ENCODE data around the gene DOCK3.

The DOCK3 gene

GRCh38 chr3:51279448-51279847, 604.7 kb downstream of the DOCK3 start:
- Histone ChIP-seq H2AFZ (ENCODE audit: low read length) (no peak overlapping the region), H3K9me3 (replicated peaks; ENCODE audit: insufficient read depth, low read length) (no peaks in the 10 kb centered on the region), H3K4me1 (ENCODE audit: low read length) (no peaks in the 10 kb centered on the region), H3K9ac (ENCODE audit: low read length) (no peak overlapping the region), H3K27me3 (replicated peaks; ENCODE audit: insufficient read depth, low read length) (no peaks in the 10 kb centered on the region), H3K9me2 (replicated peaks; ENCODE audit: insufficient read depth, low read length) (no peaks in the 10 kb centered on the region), H3K27ac (ENCODE audit: low read length) (no peak overlapping the region), H3K4me2 (ENCODE audit: low read depth, low read length) (no peak overlapping the region), H4K20me1 (ENCODE audit: insufficient read depth, low read length) (no peaks in the 10 kb centered on the region), H3K36me3 (replicated peaks; ENCODE audit: insufficient read depth, low read length) (no peaks in the 10 kb centered on the region), H3K79me2 (ENCODE audit: low read length) (no peaks in the 10 kb centered on the region), H3F3A (ENCODE audit: insufficient read depth, low read length) (no peaks in the 10 kb centered on the region), H3K4me3 (ENCODE audit: low read length) (no peak overlapping the region)
- no peak for DNase-seq
- no peak for TF ChIP-seq EZH2phosphoT487 (IDR thresholded peaks at IDR 0.05; ENCODE audit: low read length)
- no peak for TF ChIP-seq EZH2 (optimal IDR thresholded peaks at IDR 0.05; ENCODE audit: low read depth, low read length)
- TF ChIP-seq CTCF (IDR thresholded peaks at IDR 0.05; ENCODE audit: low read length) = no peak

GRCh38 chr3:51280176-51280575, 605.4 kb downstream of the DOCK3 start:
- no peaks in the 10 kb centered on the region for H3K9me3 ChIP-seq (replicated peaks; ENCODE audit: insufficient read depth, low read length)
- DNase-seq = no peak
- no peak overlapping the region for H2AFZ ChIP-seq (ENCODE audit: low read length)
- H3K4me1 ChIP-seq (ENCODE audit: low read length) = no peaks in the 10 kb centered on the region
- no peaks in the 10 kb centered on the region for H4K20me1 ChIP-seq (ENCODE audit: insufficient read depth, low read length)
- no peaks in the 10 kb centered on the region for H3K79me2 ChIP-seq (ENCODE audit: low read length)
- no peak overlapping the region for H3K9ac ChIP-seq (ENCODE audit: low read length)
- no peaks in the 10 kb centered on the region for H3K27me3 ChIP-seq (replicated peaks; ENCODE audit: insufficient read depth, low read length)
- no peak overlapping the region for H3K27ac ChIP-seq (ENCODE audit: low read length)
- H3K4me3 ChIP-seq (ENCODE audit: low read length) = no peak overlapping the region
- no peaks in the 10 kb centered on the region for H3K36me3 ChIP-seq (replicated peaks; ENCODE audit: insufficient read depth, low read length)
- no peak overlapping the region for H3K4me2 ChIP-seq (ENCODE audit: low read depth, low read length)
- no peaks in the 10 kb centered on the region for H3K9me2 ChIP-seq (replicated peaks; ENCODE audit: insufficient read depth, low read length)
- H3F3A ChIP-seq (ENCODE audit: insufficient read depth, low read length) = no peaks in the 10 kb centered on the region
- TF ChIP-seq EZH2 (optimal IDR thresholded peaks at IDR 0.05; ENCODE audit: low read depth, low read length) (no peak), EZH2phosphoT487 (IDR thresholded peaks at IDR 0.05; ENCODE audit: low read length) (no peak), CTCF (IDR thresholded peaks at IDR 0.05; ENCODE audit: low read length) (no peak)

- H3K79me2 ChIP-seq (ENCODE audit: low read length) = no peaks in the 10 kb centered on the region
- H4K20me1 ChIP-seq (ENCODE audit: insufficient read depth, low read length) = no peaks in the 10 kb centered on the region
- H3F3A ChIP-seq (ENCODE audit: insufficient read depth, low read length) = no peaks in the 10 kb centered on the region
- H3K27ac ChIP-seq (ENCODE audit: low read length) = no peak overlapping the region
- TF ChIP-seq EZH2 (optimal IDR thresholded peaks at IDR 0.05; ENCODE audit: low read depth, low read length) (no peak), CTCF (IDR thresholded peaks at IDR 0.05; ENCODE audit: low read length) (no peak)
- no peaks in the 10 kb centered on the region for H3K27me3 ChIP-seq (replicated peaks; ENCODE audit: insufficient read depth, low read length)
- no peaks in the 10 kb centered on the region for H3K9me2 ChIP-seq (replicated peaks; ENCODE audit: insufficient read depth, low read length)
- no peak overlapping the region for H3K4me2 ChIP-seq (ENCODE audit: low read depth, low read length)
- no peaks in the 10 kb centered on the region for H3K36me3 ChIP-seq (replicated peaks; ENCODE audit: insufficient read depth, low read length)
- no peak overlapping the region for H2AFZ ChIP-seq (ENCODE audit: low read length)
- no peak overlapping the region for H3K4me3 ChIP-seq (ENCODE audit: low read length)
- H3K4me1 ChIP-seq (ENCODE audit: low read length) = no peaks in the 10 kb centered on the region
- no peaks in the 10 kb centered on the region for H3K9me3 ChIP-seq (replicated peaks; ENCODE audit: insufficient read depth, low read length)
- no peak overlapping the region for H3K9ac ChIP-seq (ENCODE audit: low read length)
- DNase-seq = no peak
Measured at GRCh38 chr3:51282931-51283330, 608.2 kb downstream of the DOCK3 start.
